BE2C (cell line): ENCODE data around the gene MAG.

Experiments
- DNase-seq: peaks from one replicate; pipeline ENCODE4 v3.0.0-alpha.2; 2020
- H3K27me3 ChIP-seq: fragments of 250-450 bp; sonication (Bioruptor Pico); 2 replicates; pipeline ENCODE4 v1.5.1; 2020; ENCODE audit warnings: mild to moderate bottlenecking
- H3K36me3 ChIP-seq: fragments of 250-450 bp; sonication (Bioruptor Pico); 2 replicates; pipeline ENCODE4 v1.5.1; 2020; ENCODE audit warnings: mild to moderate bottlenecking
- H3K4me1 ChIP-seq: fragments of 250-450 bp; sonication (Bioruptor Pico); 2 replicates; pipeline ENCODE4 v1.5.1; 2020
- H3K4me3 ChIP-seq: 2 replicates; pipeline ENCODE4 v1.5.1; 2011; ENCODE audit warnings: low read depth, low read length
- H3K9me3 ChIP-seq: fragments of 250-450 bp; sonication (Bioruptor Pico); 2 replicates; pipeline ENCODE4 v1.5.1; 2020
- TF ChIP-seq, protein P1 (sequence below): IDR thresholded peaks from 2 replicates; pipeline ENCODE4 v1.5.1; 2012; ENCODE audit warnings: mild to moderate bottlenecking, low read depth, low read length

Gene MAG

GRCh38 chr19:35332817-35333216 lies 40.9 kb downstream of the MAG start:
- Histone ChIP-seq H3K4me3 (no peak overlapping the region), H3K4me1 (no peaks in the 10 kb centered on the region), H3K9me3 (no peaks in the 10 kb centered on the region), H3K36me3 (no peaks in the 10 kb centered on the region), H3K27me3 (no peaks in the 10 kb centered on the region)
- TF ChIP-seq, protein P1, sequence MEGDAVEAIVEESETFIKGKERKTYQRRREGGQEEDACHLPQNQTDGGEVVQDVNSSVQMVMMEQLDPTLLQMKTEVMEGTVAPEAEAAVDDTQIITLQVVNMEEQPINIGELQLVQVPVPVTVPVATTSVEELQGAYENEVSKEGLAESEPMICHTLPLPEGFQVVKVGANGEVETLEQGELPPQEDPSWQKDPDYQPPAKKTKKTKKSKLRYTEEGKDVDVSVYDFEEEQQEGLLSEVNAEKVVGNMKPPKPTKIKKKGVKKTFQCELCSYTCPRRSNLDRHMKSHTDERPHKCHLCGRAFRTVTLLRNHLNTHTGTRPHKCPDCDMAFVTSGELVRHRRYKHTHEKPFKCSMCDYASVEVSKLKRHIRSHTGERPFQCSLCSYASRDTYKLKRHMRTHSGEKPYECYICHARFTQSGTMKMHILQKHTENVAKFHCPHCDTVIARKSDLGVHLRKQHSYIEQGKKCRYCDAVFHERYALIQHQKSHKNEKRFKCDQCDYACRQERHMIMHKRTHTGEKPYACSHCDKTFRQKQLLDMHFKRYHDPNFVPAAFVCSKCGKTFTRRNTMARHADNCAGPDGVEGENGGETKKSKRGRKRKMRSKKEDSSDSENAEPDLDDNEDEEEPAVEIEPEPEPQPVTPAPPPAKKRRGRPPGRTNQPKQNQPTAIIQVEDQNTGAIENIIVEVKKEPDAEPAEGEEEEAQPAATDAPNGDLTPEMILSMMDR = no peak
- DNase-seq = no peak

DNA sequence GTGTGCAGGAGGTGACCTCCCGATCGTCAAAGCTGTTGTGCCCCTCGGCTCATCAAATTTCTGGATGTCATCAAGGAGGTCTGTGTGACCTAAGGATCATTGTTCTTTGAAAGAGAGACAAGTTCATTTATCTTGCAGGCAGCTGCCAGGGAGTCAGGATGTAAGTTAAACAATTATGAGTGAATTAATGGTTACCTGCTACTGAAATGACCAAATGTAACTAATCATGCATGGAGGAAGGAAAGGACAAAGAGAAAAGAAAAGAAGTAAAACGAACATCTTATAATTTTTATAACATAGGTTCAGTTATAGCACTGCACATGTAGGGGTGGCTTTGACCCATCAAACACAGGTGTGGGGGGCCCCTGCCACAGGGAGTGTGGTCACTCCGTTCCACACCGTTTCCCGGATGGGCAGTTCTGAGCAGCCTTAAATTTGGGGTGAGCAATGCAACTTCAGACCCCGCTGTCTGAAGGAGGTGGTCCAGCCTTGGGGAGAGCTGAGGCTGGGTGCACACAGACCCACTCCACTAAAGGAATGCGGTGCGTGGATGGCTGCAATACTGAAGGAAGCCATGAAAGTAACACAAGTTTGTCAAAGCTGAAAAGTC lies 42.3 kb downstream of the MAG start:
- Histone ChIP-seq H3K4me3 (no peak overlapping the region), H3K4me1 (no peaks in the 10 kb centered on the region), H3K36me3 (no peaks in the 10 kb centered on the region), H3K9me3 (no peaks in the 10 kb centered on the region), H3K27me3 (no peaks in the 10 kb centered on the region)
- DNase-seq = no peak
- TF ChIP-seq, protein P1 = no peak

DNA sequence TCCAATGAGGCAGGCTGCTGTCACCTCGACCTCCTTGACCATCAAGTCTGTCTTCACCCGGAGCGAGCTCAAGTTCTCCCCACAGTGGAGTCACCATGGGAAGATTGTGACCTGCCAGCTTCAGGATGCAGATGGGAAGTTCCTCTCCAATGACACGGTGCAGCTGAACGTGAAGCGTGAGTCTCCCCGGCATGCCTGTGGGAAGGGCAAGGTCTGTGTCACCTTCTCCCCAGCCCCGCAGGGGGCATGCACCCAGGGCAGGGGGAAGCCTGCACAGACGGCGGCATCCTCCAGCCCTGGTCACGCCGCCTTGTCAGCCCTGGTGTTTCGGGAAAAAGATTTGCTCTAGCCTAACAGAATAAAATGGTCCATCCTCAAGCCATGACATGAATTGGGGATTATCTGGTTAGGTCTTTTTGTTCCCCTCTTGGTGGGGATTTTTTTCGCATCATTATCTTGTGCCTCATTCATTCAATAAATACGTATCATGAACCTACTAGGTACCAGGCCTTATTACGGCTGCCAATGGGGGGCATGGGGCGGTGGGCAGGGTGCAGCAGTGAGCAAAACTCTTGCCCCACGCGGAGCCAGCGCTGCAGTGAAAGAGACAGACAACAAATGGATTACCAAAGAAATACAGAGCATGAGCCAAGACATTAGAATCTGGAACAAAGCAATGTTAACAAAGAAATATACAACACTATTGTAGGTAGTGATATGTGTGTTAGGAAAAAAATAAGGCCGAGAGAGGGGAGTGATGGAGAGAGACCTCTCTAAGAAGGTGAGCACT lies 44.4 kb downstream of the MAG start:
- no peaks in the 10 kb centered on the region for H3K4me1 ChIP-seq
- H3K36me3 ChIP-seq = no peaks in the 10 kb centered on the region

DNA sequence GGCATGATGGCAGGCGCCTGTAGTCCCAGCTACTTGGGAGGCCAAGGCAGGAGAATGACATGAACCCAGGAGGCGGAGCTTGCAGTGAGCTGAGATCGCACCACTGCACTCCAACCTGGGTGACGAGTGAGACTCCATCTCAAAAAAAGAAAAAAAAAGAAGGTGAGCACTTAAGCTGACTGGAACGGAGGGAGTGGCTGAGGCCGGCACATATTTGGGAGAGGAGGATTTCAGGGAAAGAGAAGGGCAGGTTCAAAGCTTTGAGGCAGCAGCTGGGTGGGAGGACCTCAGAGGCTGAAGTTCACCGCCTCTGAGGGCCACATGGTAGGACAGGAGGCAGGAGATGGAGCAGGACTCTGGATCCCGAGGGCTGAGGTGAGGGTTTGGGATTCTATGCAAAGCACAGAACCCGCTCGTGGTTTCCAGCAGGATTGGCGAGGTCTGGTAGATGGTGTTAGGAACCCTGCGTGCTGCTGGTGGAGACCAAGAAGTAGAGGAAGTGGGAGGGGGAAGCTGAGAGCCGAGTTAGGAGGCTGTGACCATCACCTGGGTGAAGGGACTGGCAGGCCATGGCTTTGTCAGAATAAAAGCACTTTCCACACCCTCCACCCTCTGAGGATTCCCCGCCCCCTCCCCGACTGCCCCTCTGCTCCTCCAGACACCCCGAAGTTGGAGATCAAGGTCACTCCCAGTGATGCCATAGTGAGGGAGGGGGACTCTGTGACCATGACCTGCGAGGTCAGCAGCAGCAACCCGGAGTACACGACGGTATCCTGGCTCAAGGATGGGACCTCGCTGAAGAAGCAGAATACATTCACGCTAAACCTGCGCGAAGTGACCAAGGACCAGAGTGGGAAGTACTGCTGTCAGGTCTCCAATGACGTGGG lies 45.4 kb downstream of the MAG start:
- Histone ChIP-seq H3K27me3 (no peaks in the 10 kb centered on the region), H3K4me3 (no peak overlapping the region), H3K4me1 (no peaks in the 10 kb centered on the region), H3K36me3 (no peaks in the 10 kb centered on the region), H3K9me3 (no peaks in the 10 kb centered on the region)
- DNase-seq = no peak
- TF ChIP-seq, protein P1 = no peak

More for the DNA sequence above, 44.4 kb downstream of the MAG start:
- Histone ChIP-seq H3K4me3 (no peak overlapping the region), H3K9me3 (no peaks in the 10 kb centered on the region), H3K27me3 (no peaks in the 10 kb centered on the region)
- TF ChIP-seq, protein P1 = no peak
- DNase-seq = no peak

- no peaks in the 10 kb centered on the region for H3K9me3 ChIP-seq
- no peak for DNase-seq
- H3K4me1 ChIP-seq = no peaks in the 10 kb centered on the region
- no peak overlapping the region for H3K4me3 ChIP-seq
- TF ChIP-seq, protein P1 = no peak
- no peaks in the 10 kb centered on the region for H3K36me3 ChIP-seq
- H3K27me3 ChIP-seq = no peaks in the 10 kb centered on the region
These were observed 46.0 kb downstream of the MAG start for GRCh38 chr19:35337984-35338296.
